ENCODE data around the gene CARM1. TPM values are rescaled to one million over a fixed set of nuclear protein-coding genes. Genes with fewer than 3 reads are reported as not detected.

Gene CARM1
- polyA plus RNA-seq, 2 donors: 28.5 to 35.7 TPM

GRCh38 chr19:10915130-10916091 lies 44.1 kb downstream of the CARM1 start:
- H3K4me1 ChIP-seq (ENCODE audit: control insufficient read depth in 2 of 2, insufficient read depth in 2 of 2, low read length in 1 of 2): peaks cover 4 to 17% of the 10 kb centered on the region in 2 donors
- peak overlapping the region; percentile 75 to 85 for H3K27ac ChIP-seq (ENCODE audit: low read depth in 2 of 2, low read length in 1 of 2)
- H3K36me3 ChIP-seq (ENCODE audit: control insufficient read depth in 2 of 2, insufficient read depth in 2 of 2, low read length in 1 of 2): peaks cover 4 to 46% of the 10 kb centered on the region in 2 donors
- 70 to 71% methylated on average over 16 to 19 of the region's 19 CpGs for WGBS, 2 donors
- no peaks in the 10 kb centered on the region for H3K9me3 ChIP-seq (ENCODE audit: control insufficient read depth in 2 of 2, insufficient read depth in 1 of 2, low read depth in 1 of 2, low read length in 1 of 2)
- no peak overlapping the region for H3K4me3 ChIP-seq (ENCODE audit: low read depth in 1 of 2, low read length in 2 of 2)
- H3K27me3 ChIP-seq (ENCODE audit: control insufficient read depth in 1 of 2, insufficient read depth in 2 of 2, low read length in 2 of 2): no peaks in the 10 kb centered on the region

GRCh38 chr19:10916602-10917001 lies 45.2 kb downstream of the CARM1 start:
- 95% methylated on average over 6 of the region's 6 CpGs for WGBS, 2 donors
- H3K9me3 ChIP-seq (ENCODE audit: control insufficient read depth in 2 of 2, insufficient read depth in 1 of 2, low read depth in 1 of 2, low read length in 1 of 2): no peaks in the 10 kb centered on the region
- H3K27ac ChIP-seq (ENCODE audit: low read depth in 2 of 2, low read length in 1 of 2): no peak overlapping the region
- H3K36me3 ChIP-seq (ENCODE audit: control insufficient read depth in 2 of 2, insufficient read depth in 2 of 2, low read length in 1 of 2): peaks cover 4 to 52% of the 10 kb centered on the region in 2 donors
- peaks cover 4 to 17% of the 10 kb centered on the region in 2 donors for H3K4me1 ChIP-seq (ENCODE audit: control insufficient read depth in 2 of 2, insufficient read depth in 2 of 2, low read length in 1 of 2)
- H3K27me3 ChIP-seq (ENCODE audit: control insufficient read depth in 1 of 2, insufficient read depth in 2 of 2, low read length in 2 of 2): no peaks in the 10 kb centered on the region
- H3K4me3 ChIP-seq (ENCODE audit: low read depth in 1 of 2, low read length in 2 of 2): no peak overlapping the region

GRCh38 chr19:10918359-10918758 lies 47.0 kb downstream of the CARM1 start:
- Histone ChIP-seq H3K27me3 (ENCODE audit: control insufficient read depth in 1 of 2, insufficient read depth in 2 of 2, low read length in 2 of 2) (no peaks in the 10 kb centered on the region), H3K4me1 (ENCODE audit: control insufficient read depth in 2 of 2, insufficient read depth in 2 of 2, low read length in 1 of 2) (peaks cover 4 to 17% of the 10 kb centered on the region in 2 donors), H3K4me3 (ENCODE audit: low read depth in 1 of 2, low read length in 2 of 2) (no peak overlapping the region), H3K27ac (ENCODE audit: low read depth in 2 of 2, low read length in 1 of 2) (no peak overlapping the region), H3K9me3 (ENCODE audit: control insufficient read depth in 2 of 2, insufficient read depth in 1 of 2, low read depth in 1 of 2, low read length in 1 of 2) (no peaks in the 10 kb centered on the region), H3K36me3 (ENCODE audit: control insufficient read depth in 2 of 2, insufficient read depth in 2 of 2, low read length in 1 of 2) (peaks cover 0 to 50% of the 10 kb centered on the region in 2 donors)
- 82 to 86% methylated on average over 11 of the region's 11 CpGs for whole genome bisulfite sequencing, 2 donors

- Histone ChIP-seq H3K4me3 (ENCODE audit: low read depth in 1 of 2, low read length in 2 of 2) (no peak overlapping the region), H3K36me3 (ENCODE audit: control insufficient read depth in 2 of 2, insufficient read depth in 2 of 2, low read length in 1 of 2) (peaks cover 4 to 56% of the 10 kb centered on the region in 2 donors), H3K27ac (ENCODE audit: low read depth in 2 of 2, low read length in 1 of 2) (no peak overlapping the region), H3K4me1 (ENCODE audit: control insufficient read depth in 2 of 2, insufficient read depth in 2 of 2, low read length in 1 of 2) (peaks cover 4 to 17% of the 10 kb centered on the region in 2 donors), H3K27me3 (ENCODE audit: control insufficient read depth in 1 of 2, insufficient read depth in 2 of 2, low read length in 2 of 2) (no peaks in the 10 kb centered on the region), H3K9me3 (ENCODE audit: control insufficient read depth in 2 of 2, insufficient read depth in 1 of 2, low read depth in 1 of 2, low read length in 1 of 2) (no peaks in the 10 kb centered on the region)
- 71 to 77% methylated on average over 26 of the region's 26 CpGs for WGBS, 2 donors
These were observed 48.3 kb downstream of the CARM1 start for GRCh38 chr19:10919352-10920287.

- 91 to 92% methylated on average over 10 of the region's 10 CpGs for WGBS, 2 donors
- Histone ChIP-seq H3K27ac (ENCODE audit: low read depth in 2 of 2, low read length in 1 of 2) (no peak overlapping the region), H3K36me3 (ENCODE audit: control insufficient read depth in 2 of 2, insufficient read depth in 2 of 2, low read length in 1 of 2) (peaks cover 4 to 51% of the 10 kb centered on the region in 2 donors)
These were observed 48.9 kb downstream of the CARM1 start for GRCh38 chr19:10920288-10920655.

GRCh38 chr19:10920781-10921180 lies 49.4 kb downstream of the CARM1 start:
- H3K9me3 ChIP-seq (ENCODE audit: control insufficient read depth in 2 of 2, insufficient read depth in 1 of 2, low read depth in 1 of 2, low read length in 1 of 2): no peaks in the 10 kb centered on the region
- WGBS, 2 donors: 82 to 87% methylated on average over 16 of the region's 16 CpGs
- H3K4me1 ChIP-seq (ENCODE audit: control insufficient read depth in 2 of 2, insufficient read depth in 2 of 2, low read length in 1 of 2): peaks cover 0 to 6% of the 10 kb centered on the region in 2 donors
- H3K27me3 ChIP-seq (ENCODE audit: control insufficient read depth in 1 of 2, insufficient read depth in 2 of 2, low read length in 2 of 2): no peaks in the 10 kb centered on the region
- peaks cover 4 to 54% of the 10 kb centered on the region in 2 donors for H3K36me3 ChIP-seq (ENCODE audit: control insufficient read depth in 2 of 2, insufficient read depth in 2 of 2, low read length in 1 of 2)
- no peak overlapping the region for H3K27ac ChIP-seq (ENCODE audit: low read depth in 2 of 2, low read length in 1 of 2)
- H3K4me3 ChIP-seq (ENCODE audit: low read depth in 1 of 2, low read length in 2 of 2): no peak overlapping the region

More at GRCh38 chr19:10920288-10920655, 48.9 kb downstream of the CARM1 start:
- Histone ChIP-seq H3K4me3 (ENCODE audit: low read depth in 1 of 2, low read length in 2 of 2) (no peak overlapping the region), H3K4me1 (ENCODE audit: control insufficient read depth in 2 of 2, insufficient read depth in 2 of 2, low read length in 1 of 2) (peaks cover 0 to 11% of the 10 kb centered on the region in 2 donors), H3K27me3 (ENCODE audit: control insufficient read depth in 1 of 2, insufficient read depth in 2 of 2, low read length in 2 of 2) (no peaks in the 10 kb centered on the region), H3K9me3 (ENCODE audit: control insufficient read depth in 2 of 2, insufficient read depth in 1 of 2, low read depth in 1 of 2, low read length in 1 of 2) (no peaks in the 10 kb centered on the region)

GRCh38 chr19:10921199-10921909 lies 50.0 kb downstream of the CARM1 start:
- Histone ChIP-seq H3K36me3 (ENCODE audit: control insufficient read depth in 2 of 2, insufficient read depth in 2 of 2, low read length in 1 of 2) (peaks cover 4 to 54% of the 10 kb centered on the region in 2 donors), H3K4me1 (ENCODE audit: control insufficient read depth in 2 of 2, insufficient read depth in 2 of 2, low read length in 1 of 2) (peaks cover 0 to under 1% of the 10 kb centered on the region in 2 donors), H3K27me3 (ENCODE audit: control insufficient read depth in 1 of 2, insufficient read depth in 2 of 2, low read length in 2 of 2) (no peaks in the 10 kb centered on the region), H3K9me3 (ENCODE audit: control insufficient read depth in 2 of 2, insufficient read depth in 1 of 2, low read depth in 1 of 2, low read length in 1 of 2) (no peaks in the 10 kb centered on the region), H3K27ac (ENCODE audit: low read depth in 2 of 2, low read length in 1 of 2) (no peak overlapping the region), H3K4me3 (ENCODE audit: low read depth in 1 of 2, low read length in 2 of 2) (no peak overlapping the region)
- 88 to 89% methylated on average over 43 of the region's 43 CpGs for WGBS, 2 donors

GRCh38 chr19:10921910-10922637 lies 50.7 kb downstream of the CARM1 start:
- Histone ChIP-seq H3K4me1 (ENCODE audit: control insufficient read depth in 2 of 2, insufficient read depth in 2 of 2, low read length in 1 of 2) (no peaks in the 10 kb centered on the region), H3K4me3 (ENCODE audit: low read depth in 1 of 2, low read length in 2 of 2) (no peak overlapping the region), H3K27me3 (ENCODE audit: control insufficient read depth in 1 of 2, insufficient read depth in 2 of 2, low read length in 2 of 2) (no peaks in the 10 kb centered on the region), H3K36me3 (ENCODE audit: control insufficient read depth in 2 of 2, insufficient read depth in 2 of 2, low read length in 1 of 2) (peaks cover 4 to 50% of the 10 kb centered on the region in 2 donors), H3K9me3 (ENCODE audit: control insufficient read depth in 2 of 2, insufficient read depth in 1 of 2, low read depth in 1 of 2, low read length in 1 of 2) (no peaks in the 10 kb centered on the region), H3K27ac (ENCODE audit: low read depth in 2 of 2, low read length in 1 of 2) (no peak overlapping the region)
- WGBS, 2 donors: 77 to 79% methylated on average over 33 of the region's 33 CpGs
